Tibial nerve (tissue), 4 donors: Measurements from ENCODE around the gene EFR3B. TPM values are rescaled to one million over a fixed set of nuclear protein-coding genes. Genes with fewer than 3 reads are reported as not detected.

Source experiments
- DNase-seq, 2 donors: peaks; one replicate each; pipeline ENCODE4 v3.0.0-alpha.2; 2019; ENCODE audit warnings: low spot score in 2 of 2
- H3K27ac ChIP-seq, 4 donors: fragments of 200-600 bp; sonication (generic) in 3 of 4; one replicate each; pipeline ENCODE4 v1.5.1; 2017 to 2019; ENCODE audit warnings: mild to moderate bottlenecking in 1 of 4
- H3K27me3 ChIP-seq, 2 donors: fragments of 200-600 bp; sonication (generic) in 1 of 2; one replicate each; pipeline versions ENCODE4 v1.5.1 to v1.6.0; 2017 to 2019
- H3K36me3 ChIP-seq, 3 donors: fragments of 200-600 bp; sonication (generic); one replicate each; pipeline ENCODE4 v1.5.1; 2018 to 2019
- H3K4me1 ChIP-seq, 4 donors: fragments of 200-600 bp; sonication (generic) in 3 of 4; one replicate each; pipeline ENCODE4 v1.5.1; 2017 to 2019
- H3K4me3 ChIP-seq, 4 donors: fragments of 200-600 bp; sonication (generic) in 3 of 4; one replicate each; pipeline ENCODE4 v1.5.1; 2017 to 2019; ENCODE audit warnings: mild to moderate bottlenecking in 1 of 4, moderate library complexity in 1 of 4
- H3K9me3 ChIP-seq, 4 donors: fragments of 200-600 bp; sonication (generic) in 3 of 4; one replicate each; pipeline ENCODE4 v1.5.1; 2017 to 2019
- EP300 ChIP-seq, 2 donors: sonication (generic); formaldehyde crosslinking; IDR thresholded peaks; one replicate each; pipeline ENCODE4 v1.6.1; 2017; ENCODE audit warnings: antibody characterized with exemption in 2 of 2, mild to moderate bottlenecking in 1 of 2
- POLR2A ChIP-seq, 2 donors: fragments of 450-650 bp; IDR thresholded peaks; one replicate each; pipeline ENCODE4 v1.6.1; 2017; ENCODE audit warnings: antibody characterized with exemption in 2 of 2, mild to moderate bottlenecking in 2 of 2, moderate library complexity in 2 of 2
- WGBS, 2 donors: methylation state at CpG; one replicate each; pipeline ENCODE4 v1.1.5; 2018; 5-methylcytosine and 5-hydroxymethylcytosine counted together
- total RNA-seq, 4 donors: library from RNA; depleted of rRNA; stranded (reverse); fragments of >200 nt; gene quantifications; one replicate each; pipeline ENCODE4 v1.1.0, GENCODE V29; 2016
- TF ChIP-seq, protein P1 (sequence below), 5 experiments: fragments of 200-600 bp in 3 of 5; fragments of 450-650 bp in 2 of 5; sonication (generic) in 3 of 5; IDR thresholded peaks; one replicate each; pipeline ENCODE4 v1.5.1; 2016 to 2019; ENCODE audit warnings: antibody characterized with exemption in 5 of 5, mild to moderate bottlenecking in 3 of 5, moderate library complexity in 2 of 5

The EFR3B gene
- total RNA-seq, 4 donors from 2014 or later = 5.4 to 7.1 (median 5.7) TPM

DNA sequence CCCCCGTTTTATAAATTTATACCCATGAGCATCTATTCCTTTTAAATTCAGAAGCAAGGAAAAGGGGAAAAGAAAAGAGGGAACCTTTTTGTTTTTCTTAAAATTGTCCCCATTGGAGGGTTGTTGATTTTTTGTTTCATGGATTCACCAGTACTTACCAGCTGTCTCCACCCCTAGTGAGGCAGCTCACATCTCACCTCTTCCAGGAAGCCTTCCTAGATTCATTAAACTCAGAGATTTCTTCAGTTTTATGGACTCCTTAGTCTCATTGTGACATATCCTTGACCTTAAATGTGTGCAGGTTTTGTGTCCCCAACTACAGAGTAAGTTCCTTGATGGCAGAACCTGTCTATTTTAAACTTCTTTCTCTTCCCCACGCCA lies 35.9 kb downstream of the EFR3B start:
- TF ChIP-seq POLR2A (IDR thresholded peaks at IDR 0.05) = no peak
- 66 to 71% methylated on average over 2 of the region's 2 CpGs for WGBS, 2 donors
- no peaks in the 10 kb centered on the region for H3K27me3 ChIP-seq
- no peak for DNase-seq
- H3K9me3 ChIP-seq = no peaks in the 10 kb centered on the region
- no peak overlapping the region for H3K4me3 ChIP-seq
- H3K27ac ChIP-seq = no peak overlapping the region
- no peaks in the 10 kb centered on the region for H3K36me3 ChIP-seq
- peaks cover 0 to 22% (median 7%) of the 10 kb centered on the region in 4 donors for H3K4me1 ChIP-seq

DNA sequence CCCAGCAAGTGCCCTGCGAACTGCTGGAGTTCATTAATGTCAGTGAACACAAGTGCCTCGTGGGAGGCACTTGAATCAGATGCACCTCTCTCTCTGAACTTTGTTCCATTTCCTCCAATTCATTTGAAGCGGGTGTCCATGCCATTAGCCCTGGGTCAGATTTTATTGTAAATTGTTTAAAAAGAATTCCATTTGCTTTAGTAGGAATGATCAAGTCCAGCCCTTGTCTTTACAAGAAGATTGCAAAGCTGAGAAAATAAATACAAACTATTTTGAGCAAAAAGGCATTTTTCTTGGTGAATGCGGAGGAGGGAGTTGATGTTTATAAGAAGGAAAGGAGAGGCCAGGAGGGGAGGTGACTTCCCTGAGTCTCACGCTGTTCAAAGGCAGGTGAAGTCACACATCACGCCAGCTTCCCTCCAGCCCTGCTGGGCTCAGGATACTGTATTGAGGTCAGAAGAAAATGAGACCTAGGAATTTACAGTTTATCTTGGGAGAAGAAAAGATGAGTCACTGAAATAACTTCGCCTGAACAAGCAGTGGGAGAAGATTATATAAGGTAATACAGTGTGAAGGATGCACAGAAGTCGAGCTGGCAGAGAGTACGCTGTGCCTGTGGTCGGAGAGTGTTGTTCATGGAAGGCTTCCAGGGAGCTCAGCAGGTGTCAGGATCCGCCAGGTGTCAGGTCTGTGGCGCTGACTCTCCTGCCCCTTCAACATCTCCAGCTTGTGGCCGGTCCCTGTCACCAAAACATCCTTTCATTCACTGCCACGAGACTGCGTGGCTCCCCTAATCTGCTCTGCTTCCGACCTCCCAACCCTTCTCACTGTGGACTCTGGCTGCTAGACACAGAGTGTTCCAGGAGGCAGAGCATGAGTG lies 36.5 kb downstream of the EFR3B start:
- no peak for DNase-seq
- Histone ChIP-seq H3K4me1 (peaks cover 0 to 22% (median 7%) of the 10 kb centered on the region in 4 donors), H3K27me3 (no peaks in the 10 kb centered on the region), H3K9me3 (no peaks in the 10 kb centered on the region), H3K27ac (no peak overlapping the region), H3K36me3 (no peaks in the 10 kb centered on the region), H3K4me3 (no peak overlapping the region)
- WGBS, 2 donors = 42 to 49% methylated on average over 16 of the region's 16 CpGs
- TF ChIP-seq EP300 (IDR thresholded peaks at IDR 0.05) (no peak), POLR2A (IDR thresholded peaks at IDR 0.05) (no peak)
- TF ChIP-seq, protein P1, sequence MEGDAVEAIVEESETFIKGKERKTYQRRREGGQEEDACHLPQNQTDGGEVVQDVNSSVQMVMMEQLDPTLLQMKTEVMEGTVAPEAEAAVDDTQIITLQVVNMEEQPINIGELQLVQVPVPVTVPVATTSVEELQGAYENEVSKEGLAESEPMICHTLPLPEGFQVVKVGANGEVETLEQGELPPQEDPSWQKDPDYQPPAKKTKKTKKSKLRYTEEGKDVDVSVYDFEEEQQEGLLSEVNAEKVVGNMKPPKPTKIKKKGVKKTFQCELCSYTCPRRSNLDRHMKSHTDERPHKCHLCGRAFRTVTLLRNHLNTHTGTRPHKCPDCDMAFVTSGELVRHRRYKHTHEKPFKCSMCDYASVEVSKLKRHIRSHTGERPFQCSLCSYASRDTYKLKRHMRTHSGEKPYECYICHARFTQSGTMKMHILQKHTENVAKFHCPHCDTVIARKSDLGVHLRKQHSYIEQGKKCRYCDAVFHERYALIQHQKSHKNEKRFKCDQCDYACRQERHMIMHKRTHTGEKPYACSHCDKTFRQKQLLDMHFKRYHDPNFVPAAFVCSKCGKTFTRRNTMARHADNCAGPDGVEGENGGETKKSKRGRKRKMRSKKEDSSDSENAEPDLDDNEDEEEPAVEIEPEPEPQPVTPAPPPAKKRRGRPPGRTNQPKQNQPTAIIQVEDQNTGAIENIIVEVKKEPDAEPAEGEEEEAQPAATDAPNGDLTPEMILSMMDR (IDR thresholded peaks at IDR 0.05) = no peak

DNA sequence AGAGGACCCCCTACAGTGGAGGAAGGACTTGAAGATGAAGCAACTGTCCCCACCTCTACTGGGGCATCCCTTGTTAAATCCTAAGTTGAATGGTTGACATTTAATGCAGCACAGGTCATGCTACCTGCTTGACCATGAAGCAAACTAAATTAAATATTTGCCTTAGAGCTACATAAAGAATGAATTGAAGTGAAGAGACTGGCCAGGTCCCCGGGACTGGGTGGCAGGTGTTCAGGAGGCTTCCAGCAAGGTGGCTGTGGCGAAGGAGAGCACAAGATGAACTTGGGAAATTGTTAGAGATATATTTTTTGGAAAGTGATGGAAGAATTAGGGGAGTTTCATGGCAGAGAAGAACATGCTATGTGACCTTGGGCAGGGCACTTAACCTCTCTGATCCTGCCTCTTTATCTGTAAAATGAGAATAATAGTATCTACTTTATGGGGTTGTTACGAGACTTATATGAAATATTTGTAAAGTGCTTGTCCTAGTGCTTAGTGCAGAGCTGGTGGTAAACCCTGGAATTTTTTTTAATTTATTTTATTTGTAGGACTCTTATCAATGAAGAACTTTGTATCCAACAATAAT lies 37.3 kb downstream of the EFR3B start:
- no peak for TF ChIP-seq POLR2A (IDR thresholded peaks at IDR 0.05)
- TF ChIP-seq, protein P1 (IDR thresholded peaks at IDR 0.05) = no peak
- WGBS, 2 donors = 91 to 93% methylated on average over 3 of the region's 3 CpGs
- H3K27ac ChIP-seq = no peak overlapping the region

GRCh38 chr2:25081237-25081790 lies 39.4 kb downstream of the EFR3B start:
- Histone ChIP-seq H3K27me3 (no peaks in the 10 kb centered on the region), H3K4me3 (no peak overlapping the region), H3K27ac (no peak overlapping the region), H3K4me1 (peaks cover 0 to 21% (median 7%) of the 10 kb centered on the region in 4 donors), H3K36me3 (no peaks in the 10 kb centered on the region), H3K9me3 (no peaks in the 10 kb centered on the region)
- WGBS, 2 donors = 95 to 96% methylated on average over 9 of the region's 9 CpGs
- TF ChIP-seq, protein P1 (IDR thresholded peaks at IDR 0.05) = no peak
- TF ChIP-seq EP300 (IDR thresholded peaks at IDR 0.05) (no peak), POLR2A (IDR thresholded peaks at IDR 0.05) (no peak)
- DNase-seq = no peak

More for the DNA sequence above, 37.3 kb downstream of the EFR3B start:
- Histone ChIP-seq H3K4me1 (peaks cover 0 to 22% (median 7%) of the 10 kb centered on the region in 4 donors), H3K4me3 (no peak overlapping the region), H3K36me3 (no peaks in the 10 kb centered on the region), H3K27me3 (no peaks in the 10 kb centered on the region), H3K9me3 (no peaks in the 10 kb centered on the region)
- no peak for DNase-seq

DNA sequence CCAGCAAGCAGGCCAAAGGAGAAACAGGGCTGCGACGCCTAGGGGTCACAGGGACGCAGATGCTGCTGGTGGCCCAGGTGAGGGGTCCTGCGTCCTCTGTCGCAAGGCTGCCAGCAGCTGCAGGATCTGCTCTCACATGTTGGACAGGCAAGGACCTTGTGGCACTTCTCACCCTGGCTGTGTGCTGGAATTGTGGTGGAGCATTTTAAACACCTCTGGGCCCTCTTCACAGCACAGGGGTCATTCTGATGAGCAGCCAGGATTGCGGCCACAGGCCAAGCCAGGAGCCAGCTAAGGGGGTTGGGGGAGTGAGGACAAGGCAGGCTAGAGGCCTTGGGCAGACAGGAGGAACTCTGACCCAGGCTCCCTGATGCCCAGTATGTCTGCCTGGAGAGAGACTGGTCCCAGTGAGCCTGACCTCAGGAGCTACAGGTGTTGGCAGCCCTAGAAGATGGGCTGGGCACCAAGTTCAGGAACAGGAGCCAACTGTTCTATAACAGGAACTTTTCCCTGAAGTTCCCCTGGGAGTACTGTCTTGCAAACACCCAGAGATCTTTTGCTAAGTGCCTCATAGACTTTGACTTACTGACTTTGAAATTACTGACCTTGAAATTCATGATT lies 40.2 kb downstream of the EFR3B start:
- H3K36me3 ChIP-seq = no peaks in the 10 kb centered on the region
- DNase-seq = no peak
- H3K4me3 ChIP-seq = no peak overlapping the region
- H3K4me1 ChIP-seq = peaks cover 0 to 14% (median 7%) of the 10 kb centered on the region in 4 donors
- no peaks in the 10 kb centered on the region for H3K27me3 ChIP-seq
- no peak overlapping the region for H3K27ac ChIP-seq
- WGBS, 2 donors = 86 to 93% methylated on average over 5 to 6 of the region's 6 CpGs
- TF ChIP-seq, protein P1 (IDR thresholded peaks at IDR 0.05) = no peak
- TF ChIP-seq EP300 (IDR thresholded peaks at IDR 0.05) (no peak), POLR2A (IDR thresholded peaks at IDR 0.05) (no peak)
- no peaks in the 10 kb centered on the region for H3K9me3 ChIP-seq
